Calu3 (cell line): Measurements from ENCODE around the gene AKAP10. TPM values are rescaled to one million over a fixed set of nuclear protein-coding genes. Genes with fewer than 3 reads are reported as not detected.

Experiments used
- BruUV-seq: library from RNA; stranded (reverse); fragments of 400-500 nt; replicated peaks from 2 replicates; lab custom pipeline; 2021; lab: Mats Ljungman, UMichigan
- CTCF ChIA-PET: fragments of 300-600 bp; sonication (Branson Sonifier 250); formaldehyde crosslinking; loops from one replicate; lab custom pipeline; 2022; ENCODE audit warnings: antibody characterized with exemption; lab: Charles Lee
- DNase-seq: peaks from one replicate; pipeline ENCODE4 v3.0.0; 2022
- H3K27ac Mint-ChIP-seq: one replicate; pipeline ENCODE4 v1.8.0; 2022; ENCODE audit warnings: mixed read lengths; ENCODE audit not compliant: unreplicated experiment
- H3K27me3 Mint-ChIP-seq: one replicate; pipeline ENCODE4 v1.8.0; 2022; ENCODE audit warnings: mixed read lengths; ENCODE audit not compliant: unreplicated experiment
- H3K36me3 Mint-ChIP-seq: one replicate; pipeline ENCODE4 v1.8.0; 2022; ENCODE audit warnings: mild to moderate bottlenecking, moderate library complexity, mixed read lengths; ENCODE audit not compliant: insufficient read depth, unreplicated experiment
- H3K4me1 Mint-ChIP-seq: one replicate; pipeline ENCODE4 v1.8.0; 2022; ENCODE audit warnings: mild to moderate bottlenecking, low read depth, mixed read lengths; ENCODE audit not compliant: unreplicated experiment
- H3K4me3 Mint-ChIP-seq: one replicate; pipeline ENCODE4 v1.8.0; 2022; ENCODE audit warnings: mild to moderate bottlenecking, low read depth, moderate library complexity, mixed read lengths; ENCODE audit not compliant: unreplicated experiment
- H3K9me3 Mint-ChIP-seq: one replicate; pipeline ENCODE4 v1.8.0; 2022; ENCODE audit warnings: low read depth, mixed read lengths; ENCODE audit not compliant: unreplicated experiment
- CTCF ChIP-seq: fragments of 200-600 bp; IDR thresholded peaks from one replicate; pipeline ENCODE4 v1.8.0; 2022; ENCODE audit warnings: antibody characterized with exemption; ENCODE audit not compliant: unreplicated experiment
- intact Hi-C: fragments of 100-400 bp; cut with micrococcal nuclease; formaldehyde crosslinking; loops from one replicate; pipeline ENCODE4 v1.10.0; 2022; ENCODE audit not compliant: unreplicated experiment
- total RNA-seq: library from RNA; stranded (reverse); gene quantifications from 2 replicates; pipeline ENCODE4 v1.2.3, GENCODE V29; 2022

AKAP10 gene
- total RNA-seq, 1 experiment from 2014 or later = 25.2 TPM

- TF ChIP-seq CTCF = no peak
- CTCF ChIA-PET = no interaction called here
- Mint-ChIP-seq H3K4me1 (no peaks in the 10 kb centered on the region), H3K36me3 (no peaks in the 10 kb centered on the region), H3K4me3 (no peak overlapping the region), H3K27ac (no peak overlapping the region), H3K27me3 (peaks cover 13% of the 10 kb centered on the region), H3K9me3 (no peaks in the 10 kb centered on the region)
- DNase-seq = no peak
- intact Hi-C loops = no loop called here
- BruUV-seq = no TSS peak
These were observed 101.0 kb downstream of the AKAP10 start for GRCh38 chr17:19876529-19877161.

GRCh38 chr17:19874256-19874655 lies 103.4 kb downstream of the AKAP10 start:
- Mint-ChIP-seq H3K27me3 (peaks cover 10% of the 10 kb centered on the region), H3K9me3 (no peaks in the 10 kb centered on the region), H3K4me3 (no peak overlapping the region), H3K4me1 (no peaks in the 10 kb centered on the region), H3K27ac (no peak overlapping the region), H3K36me3 (no peaks in the 10 kb centered on the region)
- DNase-seq = no peak
- CTCF ChIA-PET = interaction anchor here (0.6 kb wide), 1 partner anchor 15 kb away, joined by 3 read pairs; no protein-coding TSS in a partner anchor
- no TSS peak for BruUV-seq
- TF ChIP-seq CTCF = no peak
- intact Hi-C loops = no loop called here

DNA sequence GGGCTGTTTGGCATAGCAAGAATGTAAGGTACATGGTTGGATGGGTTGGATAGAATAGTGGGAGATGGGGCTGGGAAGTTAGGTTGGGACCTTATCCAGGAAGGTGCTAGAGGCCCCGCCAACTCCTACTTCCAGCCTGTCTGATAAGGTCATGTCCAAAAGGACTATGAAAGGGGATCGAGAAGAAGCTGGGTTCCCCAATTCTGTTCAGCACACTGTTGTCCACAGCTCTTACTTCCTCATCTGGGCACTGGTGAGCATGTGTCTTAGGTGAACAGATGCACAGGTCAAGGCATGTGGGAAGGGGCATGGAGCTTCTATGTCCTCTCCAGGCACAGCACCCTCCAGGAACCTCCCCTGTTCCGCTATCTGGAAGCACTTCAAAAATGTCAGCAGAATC lies 104.3 kb downstream of the AKAP10 start:
- Mint-ChIP-seq H3K9me3 (no peaks in the 10 kb centered on the region), H3K4me1 (no peaks in the 10 kb centered on the region), H3K36me3 (no peaks in the 10 kb centered on the region), H3K27me3 (peaks cover 1% of the 10 kb centered on the region), H3K4me3 (no peak overlapping the region), H3K27ac (no peak overlapping the region)
- BruUV-seq = no TSS peak
- intact Hi-C loops = no loop called here
- CTCF ChIA-PET = no interaction called here
- no peak for DNase-seq
- no peak for TF ChIP-seq CTCF

- Mint-ChIP-seq H3K27ac (no peak overlapping the region), H3K4me3 (peak overlapping the region; percentile 71), H3K9me3 (no peaks in the 10 kb centered on the region), H3K4me1 (no peaks in the 10 kb centered on the region), H3K36me3 (peaks cover 8% of the 10 kb centered on the region), H3K27me3 (no peaks in the 10 kb centered on the region)
- CTCF ChIA-PET = no interaction called here
- no TSS peak for BruUV-seq
- intact Hi-C loops = no loop called here
- no peak for DNase-seq
- TF ChIP-seq CTCF = no peak
These were observed 109.6 kb downstream of the AKAP10 start for GRCh38 chr17:19868079-19868395.
